IMR-90 (cell line): ENCODE results near the gene ARPC2.

Experiments used
- BHLHE40 ChIP-seq: fragments of 150-350 bp; IDR thresholded peaks from 2 replicates; pipeline ENCODE4 v1.6.1; 2016; ENCODE audit warnings: mild to moderate bottlenecking, low read depth, low read length
- CEBPB ChIP-seq: IDR thresholded peaks from 2 replicates; pipeline ENCODE4 v1.6.1; 2012; ENCODE audit warnings: low read depth, low read length, improper control_type of control experiment
- FOS ChIP-seq: fragments of 150-350 bp; IDR thresholded peaks from 2 replicates; pipeline ENCODE4 v1.6.1; 2016; ENCODE audit warnings: low read depth, low read length
- MAFK ChIP-seq: IDR thresholded peaks from 2 replicates; pipeline ENCODE4 v1.6.1; 2012; ENCODE audit warnings: low read depth, low read length, improper control_type of control experiment
- MAZ ChIP-seq: IDR thresholded peaks from 2 replicates; pipeline ENCODE4 v1.6.1; 2012; ENCODE audit warnings: low read depth, mild to moderate bottlenecking, low read length, improper control_type of control experiment, moderate library complexity, borderline replicate concordance
- POLR2A ChIP-seq: IDR thresholded peaks from 2 replicates; pipeline ENCODE4 v1.6.1; 2012; ENCODE audit warnings: mild to moderate bottlenecking, low read depth, low read length
- RAD21 ChIP-seq: IDR thresholded peaks from 2 replicates; pipeline ENCODE4 v1.6.1; 2012; ENCODE audit warnings: low read length, improper control_type of control experiment
- RCOR1 ChIP-seq: IDR thresholded peaks from 2 replicates; pipeline ENCODE4 v1.6.1; 2012; ENCODE audit warnings: mild to moderate bottlenecking, low read length, improper control_type of control experiment; ENCODE audit not compliant: insufficient replicate concordance
- RFX5 ChIP-seq: IDR thresholded peaks from 2 replicates; pipeline ENCODE4 v1.8.0; 2012; ENCODE audit warnings: low read depth, mild to moderate bottlenecking, low read length, moderate library complexity
- SMC3 ChIP-seq: fragments of 150-350 bp; IDR thresholded peaks from 2 replicates; pipeline ENCODE4 v1.6.1; 2016; ENCODE audit warnings: low read depth, mild to moderate bottlenecking, antibody characterized with exemption, low read length, moderate library complexity
- USF2 ChIP-seq: fragments of 150-350 bp; IDR thresholded peaks from 2 replicates; pipeline ENCODE4 v1.6.1; 2017; ENCODE audit warnings: mild to moderate bottlenecking, antibody characterized with exemption, low read length, low read depth
- TF ChIP-seq, protein P1 (sequence below): conservative IDR thresholded peaks from 2 replicates; pipeline ENCODE4 v1.5.1; 2012; ENCODE audit warnings: mild to moderate bottlenecking, low read depth, low read length, improper control_type of control experiment

DNA sequence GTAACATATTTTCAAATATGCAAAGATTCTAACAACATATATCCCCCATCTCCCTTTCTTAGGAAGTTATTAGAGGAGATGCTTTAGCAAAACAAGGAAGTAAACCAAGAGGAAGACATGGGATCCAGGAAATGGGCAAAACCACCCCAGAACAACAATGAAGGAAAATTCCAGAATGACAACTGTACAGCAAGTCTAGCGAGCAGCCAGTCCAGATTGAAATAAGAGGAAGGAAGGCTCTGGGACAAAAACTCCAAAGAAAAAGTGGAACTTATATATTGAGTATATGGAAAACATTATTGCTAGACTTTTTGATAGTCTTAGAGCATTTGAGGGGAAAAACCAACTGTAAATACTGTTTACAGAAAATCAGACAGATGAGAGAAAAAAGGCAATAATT, 2.9 kb upstream of the ARPC2 start:
- TF ChIP-seq, protein P1, sequence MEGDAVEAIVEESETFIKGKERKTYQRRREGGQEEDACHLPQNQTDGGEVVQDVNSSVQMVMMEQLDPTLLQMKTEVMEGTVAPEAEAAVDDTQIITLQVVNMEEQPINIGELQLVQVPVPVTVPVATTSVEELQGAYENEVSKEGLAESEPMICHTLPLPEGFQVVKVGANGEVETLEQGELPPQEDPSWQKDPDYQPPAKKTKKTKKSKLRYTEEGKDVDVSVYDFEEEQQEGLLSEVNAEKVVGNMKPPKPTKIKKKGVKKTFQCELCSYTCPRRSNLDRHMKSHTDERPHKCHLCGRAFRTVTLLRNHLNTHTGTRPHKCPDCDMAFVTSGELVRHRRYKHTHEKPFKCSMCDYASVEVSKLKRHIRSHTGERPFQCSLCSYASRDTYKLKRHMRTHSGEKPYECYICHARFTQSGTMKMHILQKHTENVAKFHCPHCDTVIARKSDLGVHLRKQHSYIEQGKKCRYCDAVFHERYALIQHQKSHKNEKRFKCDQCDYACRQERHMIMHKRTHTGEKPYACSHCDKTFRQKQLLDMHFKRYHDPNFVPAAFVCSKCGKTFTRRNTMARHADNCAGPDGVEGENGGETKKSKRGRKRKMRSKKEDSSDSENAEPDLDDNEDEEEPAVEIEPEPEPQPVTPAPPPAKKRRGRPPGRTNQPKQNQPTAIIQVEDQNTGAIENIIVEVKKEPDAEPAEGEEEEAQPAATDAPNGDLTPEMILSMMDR, result no peak
- TF ChIP-seq POLR2A, result no peak
- no peak for TF ChIP-seq SMC3
- no peak for TF ChIP-seq RFX5
- TF ChIP-seq USF2, result no peak
- TF ChIP-seq BHLHE40, result no peak
- TF ChIP-seq CEBPB, result no peak
- TF ChIP-seq RCOR1, result no peak
- no peak for TF ChIP-seq FOS
- no peak for TF ChIP-seq RAD21
- no peak for TF ChIP-seq MAZ
- no peak for TF ChIP-seq MAFK
